Epithelial cell of proximal tubule (primary cell): Measurements from ENCODE around the gene MT1F. TPM values are rescaled to one million over a fixed set of nuclear protein-coding genes. Genes with fewer than 3 reads are reported as not detected.
"Not testable (repeated sequence)": the region's sequence is repeated elsewhere in the genome, so short reads cannot be mapped to it uniquely, and the experiment has no call there.

Experiments
- DNase-seq: peaks from one replicate; pipeline ENCODE4 v3.0.0-alpha.2; 2011; ENCODE audit warnings: low read depth
- H3K4me3 ChIP-seq: 2 replicates; pipeline ENCODE4 v1.5.1; 2011; ENCODE audit warnings: low read depth, mild to moderate bottlenecking, low read length
- total RNA-seq: library from RNA; depleted of rRNA; stranded (reverse); fragments of >200 nt; gene quantifications from 2 replicates; pipeline ENCODE4 v1.2.3, GENCODE V29; 2015
- TF ChIP-seq, protein P1 (sequence below): conservative IDR thresholded peaks from 2 replicates; pipeline ENCODE4 v1.5.1; 2012; ENCODE audit warnings: low read depth, mild to moderate bottlenecking, low read length

The MT1F gene
- total RNA-seq, 1 donor from 2014 or later = 95.8 TPM

- no peak for DNase-seq
- TF ChIP-seq, protein P1, sequence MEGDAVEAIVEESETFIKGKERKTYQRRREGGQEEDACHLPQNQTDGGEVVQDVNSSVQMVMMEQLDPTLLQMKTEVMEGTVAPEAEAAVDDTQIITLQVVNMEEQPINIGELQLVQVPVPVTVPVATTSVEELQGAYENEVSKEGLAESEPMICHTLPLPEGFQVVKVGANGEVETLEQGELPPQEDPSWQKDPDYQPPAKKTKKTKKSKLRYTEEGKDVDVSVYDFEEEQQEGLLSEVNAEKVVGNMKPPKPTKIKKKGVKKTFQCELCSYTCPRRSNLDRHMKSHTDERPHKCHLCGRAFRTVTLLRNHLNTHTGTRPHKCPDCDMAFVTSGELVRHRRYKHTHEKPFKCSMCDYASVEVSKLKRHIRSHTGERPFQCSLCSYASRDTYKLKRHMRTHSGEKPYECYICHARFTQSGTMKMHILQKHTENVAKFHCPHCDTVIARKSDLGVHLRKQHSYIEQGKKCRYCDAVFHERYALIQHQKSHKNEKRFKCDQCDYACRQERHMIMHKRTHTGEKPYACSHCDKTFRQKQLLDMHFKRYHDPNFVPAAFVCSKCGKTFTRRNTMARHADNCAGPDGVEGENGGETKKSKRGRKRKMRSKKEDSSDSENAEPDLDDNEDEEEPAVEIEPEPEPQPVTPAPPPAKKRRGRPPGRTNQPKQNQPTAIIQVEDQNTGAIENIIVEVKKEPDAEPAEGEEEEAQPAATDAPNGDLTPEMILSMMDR = no peak
- peak overlapping the region; percentile 66 for H3K4me3 ChIP-seq
These were observed 39.6 kb upstream of the MT1F start for GRCh38 chr16:56618138-56618537.

DNA sequence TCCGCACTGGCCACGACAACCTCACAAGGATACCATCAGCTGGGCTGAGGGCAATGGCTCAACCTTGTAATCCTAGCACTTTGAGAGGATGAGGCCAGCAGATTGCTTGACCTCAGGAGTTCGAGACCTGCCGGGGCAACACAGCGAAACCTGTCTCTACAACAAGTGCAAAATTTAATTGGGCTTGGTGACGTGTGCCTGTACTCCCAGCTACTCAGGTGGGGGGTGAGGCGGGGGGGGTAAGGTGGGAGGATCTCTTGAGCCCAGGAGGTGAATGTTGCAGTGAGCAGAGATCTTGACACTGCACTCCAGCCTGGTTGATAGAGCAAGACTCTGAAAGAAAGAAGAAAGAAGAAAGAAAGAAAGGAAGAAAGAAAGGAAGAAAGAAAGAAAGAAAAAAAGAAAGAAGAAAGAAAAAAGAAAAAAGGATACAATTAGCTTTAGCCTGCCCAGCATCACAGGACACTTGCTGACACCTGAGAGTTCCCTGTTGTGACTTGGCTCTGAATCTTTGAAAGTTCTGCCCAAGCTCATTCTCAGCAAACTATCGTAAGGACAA, 37.3 kb upstream of the MT1F start:
- H3K4me3 ChIP-seq = no peak overlapping the region
- TF ChIP-seq, protein P1 = no peak
- no peak for DNase-seq

DNA sequence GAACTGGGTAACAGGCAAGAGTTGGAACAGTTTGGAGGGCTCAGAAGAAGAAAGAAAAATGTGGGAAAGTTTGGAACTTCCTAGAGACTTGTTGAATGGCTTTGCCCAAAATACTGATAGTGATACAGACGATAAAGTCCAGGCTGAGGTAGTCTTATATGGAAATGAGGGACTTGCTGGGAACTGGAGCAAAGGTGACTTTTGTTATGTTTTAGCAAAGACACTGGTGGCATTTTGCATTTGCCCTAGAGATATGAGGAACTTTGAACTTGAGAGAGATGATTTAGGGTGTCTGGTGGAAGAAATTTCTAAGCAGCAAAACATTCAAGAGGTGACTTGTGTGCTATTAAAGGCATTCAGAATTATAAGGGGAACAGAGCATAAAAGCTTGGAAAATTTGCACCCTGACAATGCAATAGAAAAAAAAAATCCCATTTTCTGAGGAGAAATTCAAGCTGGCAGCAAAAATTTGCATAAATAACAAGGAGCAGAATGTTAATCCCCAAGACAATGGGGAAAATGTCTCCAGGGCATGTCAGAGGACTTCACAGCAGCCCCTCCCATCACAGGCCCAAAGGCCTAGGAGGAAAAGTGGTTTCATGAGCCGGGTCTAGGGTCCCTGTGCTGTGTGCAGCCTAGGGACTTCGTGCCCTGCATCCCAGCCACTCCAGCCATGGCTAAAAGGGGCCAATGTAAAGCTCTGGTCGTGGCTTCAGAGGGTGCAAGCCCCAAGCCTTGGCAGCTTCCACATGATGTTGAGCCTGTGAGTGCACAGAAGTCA, 35.9 kb upstream of the MT1F start:
- not testable (repeated sequence) for H3K4me3 ChIP-seq

DNA sequence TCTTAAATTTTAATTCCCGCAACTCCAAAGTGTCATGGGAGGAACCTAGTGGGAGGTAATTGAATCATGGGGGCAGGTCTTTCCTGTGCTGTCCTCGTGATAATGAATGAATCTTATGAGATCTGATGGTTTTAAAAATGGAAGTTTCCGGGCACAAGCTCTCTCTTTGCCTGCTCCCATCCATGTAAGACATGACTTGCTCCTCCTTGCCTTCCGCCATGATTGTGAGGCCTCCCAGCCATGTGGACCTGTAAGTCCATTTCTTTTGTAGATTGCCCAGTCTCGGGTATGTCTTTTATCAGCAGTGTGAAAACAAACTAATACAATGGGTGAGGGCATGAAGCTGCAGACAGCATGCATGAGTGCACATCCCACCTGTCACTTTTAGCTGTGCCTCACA, 34.6 kb upstream of the MT1F start:
- not testable (repeated sequence) for H3K4me3 ChIP-seq, DNase-seq

More for the DNA sequence above, 35.9 kb upstream of the MT1F start:
- DNase-seq = not testable (repeated sequence)

- no peak for DNase-seq
- TF ChIP-seq, protein P1 = no peak
- no peak overlapping the region for H3K4me3 ChIP-seq
These were observed 34.1 kb upstream of the MT1F start for GRCh38 chr16:56623637-56624036.

DNA sequence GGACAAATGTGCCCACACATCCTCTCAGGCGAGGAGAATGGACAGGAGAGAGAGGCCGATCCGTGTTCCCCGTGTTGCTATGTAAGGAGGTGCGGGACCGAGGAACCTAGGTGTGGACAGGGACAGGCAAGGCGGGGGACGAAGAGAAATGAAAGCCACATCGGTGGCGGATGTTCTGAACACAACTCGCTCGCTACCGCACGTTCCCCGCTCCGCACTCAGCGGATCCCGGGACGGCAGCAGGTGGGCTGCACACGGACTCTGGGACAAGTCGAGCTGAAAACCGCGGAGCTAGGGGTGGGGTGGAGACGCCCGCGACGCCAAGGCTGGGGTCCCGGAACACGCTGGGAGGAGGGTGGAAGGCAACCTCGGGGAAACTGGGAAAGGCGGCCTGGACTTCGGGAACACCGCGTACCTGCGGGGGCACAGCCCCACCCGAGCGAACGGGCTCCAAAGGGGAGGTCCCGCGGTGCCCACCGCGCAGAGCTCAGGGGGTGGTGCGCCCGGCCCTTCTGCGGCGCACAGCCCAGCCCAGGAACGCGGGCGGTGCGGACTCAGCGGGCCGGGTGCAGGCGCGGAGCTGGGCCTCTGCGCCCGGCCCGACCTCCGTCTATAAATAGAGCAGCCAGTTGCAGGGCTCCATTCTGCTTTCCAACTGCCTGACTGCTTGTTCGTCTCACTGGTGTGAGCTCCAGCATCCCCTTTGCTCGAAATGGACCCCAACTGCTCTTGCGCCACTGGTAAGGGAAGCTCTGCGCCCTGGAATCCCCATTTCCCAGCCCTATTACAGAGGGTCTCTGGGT, 32.4 kb upstream of the MT1F start, which contains the start of gene MT1E:
Gene MT1E, plus strand, starts transcription at position 642 of the 803 bp plus-strand sequence. Its CDS starts 71 bp downstream, at position 713.
- TF ChIP-seq, protein P1 = no peak
- DNase-seq = no peak
- H3K4me3 ChIP-seq = peak within 1 kb of the TSS; percentile 63

DNA sequence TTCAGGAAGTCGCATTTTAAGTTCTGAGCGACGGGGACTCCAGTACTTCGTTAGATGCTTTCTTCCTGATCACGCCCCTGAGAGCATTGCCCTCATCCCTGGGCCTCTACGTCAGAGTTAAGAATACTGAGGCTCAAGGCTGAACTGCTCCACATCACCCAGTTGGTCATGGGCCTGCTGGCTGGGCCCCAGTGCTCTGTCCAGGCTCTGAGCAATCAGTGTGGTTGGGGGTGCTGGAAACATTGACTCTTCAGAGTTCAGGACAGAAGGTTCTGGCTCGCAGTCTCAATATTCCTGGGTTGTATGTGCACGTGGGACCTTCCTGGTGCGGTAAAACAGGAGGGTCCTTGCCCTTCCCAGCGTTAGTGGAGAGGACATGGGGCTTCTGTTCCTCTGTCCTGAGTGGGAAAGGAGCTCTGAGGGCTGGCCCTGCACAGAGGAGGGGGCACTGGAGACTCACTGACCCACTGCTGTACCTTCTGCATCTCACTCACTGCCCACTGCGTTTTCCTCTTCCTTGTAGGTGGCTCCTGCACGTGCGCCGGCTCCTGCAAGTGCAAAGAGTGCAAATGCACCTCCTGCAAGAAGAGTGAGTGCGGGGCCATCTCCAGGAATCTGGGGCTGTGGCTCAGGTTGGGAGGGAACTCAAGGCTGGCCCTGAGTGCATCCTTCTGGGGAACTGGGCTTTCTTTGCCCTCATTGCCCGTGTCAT, 31.7 kb upstream of the MT1F start:
- no peak for DNase-seq
- H3K4me3 ChIP-seq = peak overlapping the region; percentile 63
- TF ChIP-seq, protein P1 = no peak
